HUES48 (cell line): Measurements from ENCODE around the gene ZBTB7B.

Experiments used
- H3K27ac ChIP-seq: one replicate; pipeline ENCODE4 v1.7.0; 2013; ENCODE audit warnings: low read depth, low read length, inconsistent platforms
- H3K27me3 ChIP-seq: 2 replicates; pipeline ENCODE4 v1.6.1; 2013; ENCODE audit warnings: mild to moderate bottlenecking, low read length; ENCODE audit not compliant: control insufficient read depth, insufficient read depth
- H3K36me3 ChIP-seq: 2 replicates; pipeline ENCODE4 v1.6.1; 2013; ENCODE audit warnings: low read length; ENCODE audit not compliant: control insufficient read depth, insufficient read depth
- H3K4me1 ChIP-seq: 2 replicates; pipeline ENCODE4 v1.6.1; 2013; ENCODE audit warnings: mild to moderate bottlenecking, low read length; ENCODE audit not compliant: control insufficient read depth, insufficient read depth
- H3K4me3 ChIP-seq: 2 replicates; pipeline ENCODE4 v1.5.1; 2013; ENCODE audit warnings: mild to moderate bottlenecking, low read depth, low read length
- H3K9ac ChIP-seq: 2 replicates; pipeline ENCODE4 v1.6.1; 2013; ENCODE audit warnings: mild to moderate bottlenecking, low read depth, low read length, moderate library complexity
- H3K9me3 ChIP-seq: 2 replicates; pipeline ENCODE4 v1.6.1; 2013; ENCODE audit warnings: low read length; ENCODE audit not compliant: control insufficient read depth, insufficient read depth

ZBTB7B gene

DNA sequence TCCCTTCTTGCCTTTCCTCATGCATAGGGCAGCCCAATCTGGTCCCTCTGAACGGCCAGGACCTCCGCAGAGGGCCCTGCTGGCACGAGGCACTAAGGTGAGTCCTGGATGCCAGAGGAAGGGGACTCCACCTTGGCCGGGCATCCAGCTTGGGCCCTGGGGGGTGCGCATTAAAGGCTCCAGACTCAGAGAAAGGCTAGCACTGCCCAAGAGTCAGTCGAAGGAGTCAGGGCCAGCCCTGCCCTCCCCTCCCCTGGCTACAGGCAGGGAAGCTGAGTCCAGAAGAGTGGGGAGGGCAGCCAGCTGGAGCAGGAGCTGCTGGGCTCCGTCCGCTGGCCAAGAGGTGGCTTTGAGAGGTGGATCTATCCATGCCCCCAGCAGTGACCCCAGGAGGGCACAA is 58.1 kb downstream of the ZBTB7B start:
- no peak overlapping the region for H3K27ac ChIP-seq

DNA sequence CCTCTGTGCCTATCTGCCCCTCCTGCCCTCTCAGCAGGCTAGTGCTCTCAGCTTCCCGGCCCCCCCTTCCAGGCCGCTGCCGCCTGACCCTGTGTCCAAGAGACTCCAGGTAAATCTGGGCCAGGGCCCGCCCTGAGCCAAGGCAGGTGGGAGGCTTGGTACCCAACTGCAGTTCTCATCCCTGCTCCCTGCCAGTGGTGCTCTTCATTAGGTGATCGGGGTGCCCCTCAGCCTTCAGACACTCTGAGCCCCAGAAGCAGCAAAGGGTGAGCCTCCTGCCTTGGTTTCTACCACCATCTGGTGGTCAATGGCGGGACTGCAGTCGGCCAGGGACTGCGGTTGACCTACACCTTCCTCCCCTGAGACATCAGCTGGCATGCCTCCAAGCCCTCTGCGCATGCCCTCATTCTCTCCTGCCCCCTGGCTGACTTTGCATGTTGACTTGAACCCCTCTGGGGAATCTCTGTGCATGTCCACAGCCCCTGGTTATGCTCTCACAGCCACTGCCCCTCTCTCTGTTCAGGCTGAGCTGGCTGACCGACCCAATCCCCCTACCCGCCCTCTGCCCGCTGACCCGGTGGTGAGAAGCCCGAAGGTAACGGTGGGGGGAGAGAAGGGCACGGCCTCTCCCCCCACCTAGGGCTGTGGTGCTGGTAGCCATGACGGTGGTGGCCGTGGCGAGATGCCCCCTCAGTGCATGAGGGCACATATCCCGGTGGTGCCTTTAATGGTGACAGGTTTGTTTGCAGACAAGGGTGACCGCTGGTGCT is 59.0 kb downstream of the ZBTB7B start:
- Histone ChIP-seq H3K4me3 (peak overlapping the region; percentile 43; the same call in 1 of the 2 replicates), H3K9me3 (no peaks in the 10 kb centered on the region), H3K36me3 (peaks cover 13% of the 10 kb centered on the region; the same call in 1 of the 2 replicates), H3K4me1 (peaks cover 16% of the 10 kb centered on the region), H3K9ac (no peak overlapping the region), H3K27me3 (peaks cover 5% of the 10 kb centered on the region; the same call in 1 of the 2 replicates), H3K27ac (no peak overlapping the region)

More for the DNA sequence above, 58.1 kb downstream of the ZBTB7B start:
- H3K4me3 ChIP-seq: no peak overlapping the region
- no peak overlapping the region for H3K9ac ChIP-seq
- H3K9me3 ChIP-seq: no peaks in the 10 kb centered on the region
- H3K4me1 ChIP-seq: peaks cover 16% of the 10 kb centered on the region
- H3K27me3 ChIP-seq: peaks cover 5% of the 10 kb centered on the region; the same call in 1 of the 2 replicates
- H3K36me3 ChIP-seq: peaks cover 13% of the 10 kb centered on the region; the same call in 1 of the 2 replicates

DNA sequence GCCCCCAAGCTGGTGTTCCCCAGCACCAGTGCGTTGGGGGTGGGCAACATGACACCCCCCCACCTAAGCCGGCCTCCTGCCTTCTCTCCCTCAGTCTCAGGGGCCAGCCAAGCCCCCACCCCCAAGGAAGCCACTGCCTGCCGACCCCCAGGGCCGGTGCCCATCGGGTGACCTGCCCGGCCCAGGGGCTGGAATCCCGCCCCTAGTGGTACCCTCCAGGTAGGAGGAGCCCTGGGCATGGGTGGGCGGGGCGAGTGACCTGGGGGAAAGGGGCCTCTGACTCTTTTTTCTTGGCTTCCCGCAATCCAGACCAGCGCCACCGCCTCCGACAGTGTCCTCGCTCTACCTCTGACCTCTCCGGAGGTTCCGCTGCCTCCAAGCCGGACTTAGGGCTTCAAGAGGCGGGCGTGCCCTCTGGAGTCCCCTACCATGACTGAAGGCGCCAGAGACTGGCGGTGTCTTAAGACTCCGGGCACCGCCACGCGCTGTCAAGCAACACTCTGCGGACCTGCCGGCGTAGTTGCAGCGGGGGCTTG is 59.6 kb downstream of the ZBTB7B start:
- no peak overlapping the region for H3K9ac ChIP-seq
- H3K27ac ChIP-seq: peak overlapping the region; percentile 20
- H3K36me3 ChIP-seq: peaks cover 17% of the 10 kb centered on the region; the same call in 1 of the 2 replicates
- no peaks in the 10 kb centered on the region for H3K9me3 ChIP-seq
- peaks cover 16% of the 10 kb centered on the region for H3K4me1 ChIP-seq
- H3K27me3 ChIP-seq: peaks cover 5% of the 10 kb centered on the region; the same call in 1 of the 2 replicates
- H3K4me3 ChIP-seq: peak overlapping the region; percentile 94

DNA sequence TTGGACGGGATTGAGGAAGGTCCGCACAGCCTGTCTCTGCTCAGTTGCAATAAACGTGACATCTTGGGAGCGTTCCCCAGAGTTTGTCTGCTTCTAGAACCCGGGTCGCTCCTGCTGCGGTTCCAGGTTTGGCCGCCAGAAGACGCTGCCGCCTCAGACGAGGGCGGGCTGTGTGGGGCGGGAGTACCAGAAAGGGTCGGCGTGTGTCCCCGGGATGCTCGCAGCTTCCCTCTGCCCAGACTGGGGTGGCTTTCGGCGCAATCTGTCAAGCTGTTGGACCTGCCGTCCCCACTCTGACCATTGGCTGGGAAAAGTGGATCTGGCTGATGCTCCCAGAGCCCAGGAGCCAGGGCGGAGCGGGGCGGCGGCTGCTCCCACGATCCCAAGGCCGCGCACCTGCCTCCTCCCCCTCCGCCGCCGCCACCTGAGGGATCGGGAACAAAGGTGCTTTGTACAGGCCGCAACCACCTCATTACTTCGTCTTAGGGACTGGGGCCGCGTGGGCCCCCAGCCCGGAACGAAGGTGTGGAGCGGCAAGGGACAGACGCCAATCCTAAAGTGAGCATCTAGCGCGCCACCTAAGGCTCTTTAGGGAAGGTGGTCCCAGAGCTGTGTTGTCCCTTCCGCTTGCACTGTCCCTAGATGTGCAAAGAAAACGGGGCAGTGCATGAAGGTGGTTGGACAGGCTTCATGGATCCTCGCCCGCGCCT is 60.3 kb downstream of the ZBTB7B start:
- H3K9me3 ChIP-seq: no peaks in the 10 kb centered on the region
- no peak overlapping the region for H3K9ac ChIP-seq
- peak overlapping the region; percentile 94 for H3K4me3 ChIP-seq
- H3K27me3 ChIP-seq: peaks cover 5% of the 10 kb centered on the region; the same call in 1 of the 2 replicates
- H3K27ac ChIP-seq: peak overlapping the region; percentile 20
- peaks cover 16% of the 10 kb centered on the region for H3K4me1 ChIP-seq
- peaks cover 15% of the 10 kb centered on the region for H3K36me3 ChIP-seq

DNA sequence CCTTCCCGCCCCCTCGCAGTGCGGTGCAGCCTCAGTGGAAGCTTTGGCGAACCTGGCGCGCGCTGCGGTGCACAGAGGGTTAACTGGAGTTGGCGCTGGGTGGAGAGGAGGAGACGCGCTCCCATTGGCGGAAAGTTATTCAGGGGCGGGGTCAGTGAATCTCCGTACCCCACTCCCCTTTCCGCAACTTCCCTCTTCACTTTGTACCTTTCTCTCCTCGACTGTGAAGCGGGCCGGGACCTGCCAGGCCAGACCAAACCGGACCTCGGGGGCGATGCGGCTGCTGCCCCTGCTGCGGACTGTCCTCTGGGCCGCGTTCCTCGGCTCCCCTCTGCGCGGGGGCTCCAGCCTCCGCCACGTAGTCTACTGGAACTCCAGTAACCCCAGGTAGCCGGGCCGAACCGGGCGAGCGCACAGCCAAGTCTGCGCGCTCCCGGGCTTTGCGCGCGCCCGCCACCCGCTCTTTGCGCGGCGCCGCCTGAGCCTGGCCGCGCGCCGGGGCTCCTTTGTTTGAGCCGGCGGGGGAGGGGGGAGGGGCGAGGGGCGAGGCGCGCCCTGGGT is 61.0 kb downstream of the ZBTB7B start, which contains the start of gene EFNA4:
Gene EFNA4 (plus strand): TSS at position 191 of the 561 bp plus-strand sequence. CDS start 84 bp downstream, at position 275.
- peaks cover 16% of the 10 kb centered on the region for H3K36me3 ChIP-seq
- peaks cover 5% of the 10 kb centered on the region; the same call in 1 of the 2 replicates for H3K27me3 ChIP-seq
- H3K4me3 ChIP-seq: peak within 1 kb of the TSS; percentile 94
- peak within 1 kb of the TSS; percentile 95 for H3K27ac ChIP-seq
- H3K9ac ChIP-seq: peak within 1 kb of the TSS; percentile 77
- H3K4me1 ChIP-seq: peaks cover 16% of the 10 kb centered on the region
- H3K9me3 ChIP-seq: no peaks in the 10 kb centered on the region

DNA sequence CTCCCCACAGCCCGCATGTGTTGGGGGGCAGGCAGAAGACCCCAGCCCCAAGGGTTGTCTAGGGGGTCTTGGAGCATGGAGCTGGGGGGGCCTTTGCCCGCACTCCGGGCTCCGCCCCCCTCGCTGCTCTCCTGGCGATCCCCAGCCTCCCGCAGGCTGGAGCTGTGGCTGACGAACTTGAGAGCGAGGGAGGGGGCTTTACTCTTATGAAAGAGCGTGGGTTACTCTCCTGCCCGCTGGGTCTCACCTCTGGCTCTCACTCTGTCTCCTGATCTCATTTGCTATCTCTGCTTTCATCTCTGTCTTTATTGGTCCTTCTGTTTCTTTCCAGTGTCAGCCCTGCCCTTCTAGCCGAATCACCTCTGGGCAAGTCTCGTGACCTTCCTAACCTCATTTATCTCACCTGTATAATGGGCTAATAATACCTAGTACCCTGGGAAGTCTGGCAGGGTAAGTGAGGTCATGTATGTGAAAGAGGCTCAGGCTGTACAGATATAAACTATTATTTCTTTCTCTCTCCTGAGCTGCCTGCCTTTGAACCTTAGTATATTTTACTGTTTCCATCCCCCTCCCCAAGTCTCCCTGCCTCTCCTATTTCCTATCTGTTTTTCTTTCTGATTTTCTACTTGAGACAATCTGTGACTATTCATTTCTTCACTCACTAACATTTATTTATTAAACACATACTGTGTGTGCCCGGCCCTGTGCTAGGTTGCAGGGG is 61.7 kb downstream of the ZBTB7B start:
- Histone ChIP-seq H3K27me3 (peaks cover 5% of the 10 kb centered on the region; the same call in 1 of the 2 replicates), H3K36me3 (peaks cover 22% of the 10 kb centered on the region), H3K27ac (peak overlapping the region; percentile 95)

DNA sequence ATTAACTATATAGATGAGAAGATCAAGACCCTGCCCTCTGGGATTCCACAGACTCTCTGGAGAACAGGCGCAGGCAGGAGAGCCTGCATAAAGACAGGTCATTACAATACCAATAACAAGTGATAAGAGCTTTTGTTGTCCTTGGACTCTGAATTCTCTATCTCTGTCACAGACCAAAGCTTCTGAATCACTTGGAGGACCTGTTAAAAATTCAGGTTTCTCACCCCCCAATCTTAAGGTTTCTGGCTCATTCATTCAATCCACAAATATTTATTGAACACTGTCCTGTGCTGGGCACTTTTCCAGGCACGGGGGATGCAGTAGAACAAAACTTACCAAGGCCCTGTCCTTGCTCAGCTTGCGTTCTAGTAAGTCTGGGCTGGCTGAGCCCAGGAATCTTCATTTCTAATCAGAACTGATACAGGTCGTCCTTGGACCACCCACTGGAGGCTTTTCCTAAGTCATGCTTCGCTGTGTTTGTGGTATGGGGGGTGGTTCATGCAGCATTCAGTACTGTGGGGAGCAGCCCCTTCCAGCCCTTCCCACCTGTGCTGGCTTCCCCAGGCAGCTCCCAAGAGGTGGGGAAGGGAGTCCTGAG is 62.3 kb downstream of the ZBTB7B start:
- Histone ChIP-seq H3K27ac (peak overlapping the region; percentile 64), H3K36me3 (peaks cover 25% of the 10 kb centered on the region), H3K4me3 (peak overlapping the region; percentile 94), H3K9me3 (no peaks in the 10 kb centered on the region), H3K9ac (no peak overlapping the region), H3K27me3 (peaks cover 5% of the 10 kb centered on the region; the same call in 1 of the 2 replicates), H3K4me1 (peaks cover 16% of the 10 kb centered on the region)

More for the DNA sequence above, 61.7 kb downstream of the ZBTB7B start:
- Histone ChIP-seq H3K9ac (peak overlapping the region; percentile 77), H3K4me1 (peaks cover 16% of the 10 kb centered on the region), H3K9me3 (no peaks in the 10 kb centered on the region), H3K4me3 (peak overlapping the region; percentile 94)

DNA sequence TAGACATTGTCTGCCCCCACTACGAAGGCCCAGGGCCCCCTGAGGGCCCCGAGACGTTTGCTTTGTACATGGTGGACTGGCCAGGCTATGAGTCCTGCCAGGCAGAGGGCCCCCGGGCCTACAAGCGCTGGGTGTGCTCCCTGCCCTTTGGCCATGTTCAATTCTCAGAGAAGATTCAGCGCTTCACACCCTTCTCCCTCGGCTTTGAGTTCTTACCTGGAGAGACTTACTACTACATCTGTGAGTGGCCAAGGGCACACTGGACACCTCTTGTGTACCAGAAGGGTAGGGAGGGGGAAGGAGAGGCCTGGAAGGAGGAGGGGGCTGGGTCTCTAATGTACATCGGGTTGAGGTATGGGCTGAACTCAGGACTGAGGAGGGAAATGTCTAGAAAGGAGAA is 64.2 kb downstream of the ZBTB7B start:
- H3K36me3 ChIP-seq: peaks cover 25% of the 10 kb centered on the region
- no peak overlapping the region for H3K9ac ChIP-seq
- peaks cover 18% of the 10 kb centered on the region for H3K4me1 ChIP-seq
- peaks cover 14% of the 10 kb centered on the region; the same call in 1 of the 2 replicates for H3K27me3 ChIP-seq
- no peak overlapping the region for H3K27ac ChIP-seq
- H3K9me3 ChIP-seq: no peaks in the 10 kb centered on the region
- H3K4me3 ChIP-seq: no peak overlapping the region
